Loucy (cell line): ENCODE results near the gene RAB6B.

Source experiments
- H2AFZ ChIP-seq: fragments of 200-600 bp; sonication (generic); 2 replicates; pipeline ENCODE4 v1.6.0; 2016; ENCODE audit warnings: antibody characterized with exemption, mild to moderate bottlenecking, low read length, moderate library complexity
- H3F3A ChIP-seq: fragments of 200-600 bp; 2 replicates; pipeline ENCODE4 v1.6.0; 2016; ENCODE audit warnings: antibody characterized with exemption, low read depth, mild to moderate bottlenecking
- H3K27me3 ChIP-seq: fragments of 200-600 bp; sonication (generic); 2 replicates; pipeline ENCODE4 v1.6.1; 2014; ENCODE audit warnings: low read length, mild to moderate bottlenecking; ENCODE audit not compliant: insufficient read depth, poor library complexity, severe bottlenecking
- H3K36me3 ChIP-seq: fragments of 200-600 bp; sonication (generic); 2 replicates; pipeline ENCODE4 v1.6.1; 2016; ENCODE audit warnings: low read length; ENCODE audit not compliant: insufficient read depth
- H3K4me1 ChIP-seq: fragments of 200-600 bp; sonication (generic); 2 replicates; pipeline ENCODE4 v1.5.1; 2014; ENCODE audit warnings: low read length, mild to moderate bottlenecking; ENCODE audit not compliant: insufficient read depth, poor library complexity, severe bottlenecking
- H3K4me2 ChIP-seq: fragments of 200-600 bp; sonication (generic); 2 replicates; pipeline ENCODE4 v1.6.0; 2014; ENCODE audit warnings: antibody characterized with exemption, low read length, low read depth, mild to moderate bottlenecking; ENCODE audit not compliant: poor library complexity, severe bottlenecking
- H3K4me3 ChIP-seq: fragments of 200-600 bp; sonication (generic); 2 replicates; pipeline ENCODE4 v1.5.1; 2014; ENCODE audit warnings: low read length, mild to moderate bottlenecking, mixed read lengths; ENCODE audit not compliant: poor library complexity, severe bottlenecking
- H3K79me2 ChIP-seq: fragments of 200-600 bp; sonication (generic); 2 replicates; pipeline ENCODE4 v1.6.1; 2014; ENCODE audit warnings: low read length; ENCODE audit not compliant: insufficient read depth
- H3K9ac ChIP-seq: fragments of 200-600 bp; sonication (generic); 2 replicates; pipeline ENCODE4 v1.6.0; 2014; ENCODE audit warnings: mild to moderate bottlenecking, low read depth, low read length, moderate library complexity; ENCODE audit not compliant: poor library complexity, severe bottlenecking
- H3K9me2 ChIP-seq: fragments of 200-600 bp; sonication (generic); replicated peaks from 2 replicates; pipeline ENCODE4 v1.6.1; 2016; ENCODE audit warnings: low read depth, low read length, mixed read lengths
- H3K9me3 ChIP-seq: fragments of 200-600 bp; sonication (generic); 2 replicates; pipeline ENCODE4 v1.6.1; 2014; ENCODE audit warnings: mild to moderate bottlenecking, antibody characterized with exemption, low read length, low read depth; ENCODE audit not compliant: insufficient read depth
- H4K20me1 ChIP-seq: fragments of 200-600 bp; sonication (generic); 2 replicates; pipeline ENCODE4 v1.6.0; 2014; ENCODE audit warnings: antibody characterized with exemption, low read length, mild to moderate bottlenecking; ENCODE audit not compliant: insufficient read depth, poor library complexity, severe bottlenecking
- EZH2phosphoT487 ChIP-seq: fragments of 200-600 bp; IDR thresholded peaks from 2 replicates; pipeline ENCODE4 v1.6.1; 2018; ENCODE audit warnings: antibody characterized with exemption, mild to moderate bottlenecking, moderate library complexity, borderline replicate concordance
- TF ChIP-seq, protein P1 (sequence below): fragments of 200-600 bp; sonication (generic); conservative IDR thresholded peaks from 2 replicates; pipeline ENCODE4 v1.5.1; 2014; ENCODE audit warnings: mild to moderate bottlenecking, antibody characterized with exemption, low read length

RAB6B gene

DNA sequence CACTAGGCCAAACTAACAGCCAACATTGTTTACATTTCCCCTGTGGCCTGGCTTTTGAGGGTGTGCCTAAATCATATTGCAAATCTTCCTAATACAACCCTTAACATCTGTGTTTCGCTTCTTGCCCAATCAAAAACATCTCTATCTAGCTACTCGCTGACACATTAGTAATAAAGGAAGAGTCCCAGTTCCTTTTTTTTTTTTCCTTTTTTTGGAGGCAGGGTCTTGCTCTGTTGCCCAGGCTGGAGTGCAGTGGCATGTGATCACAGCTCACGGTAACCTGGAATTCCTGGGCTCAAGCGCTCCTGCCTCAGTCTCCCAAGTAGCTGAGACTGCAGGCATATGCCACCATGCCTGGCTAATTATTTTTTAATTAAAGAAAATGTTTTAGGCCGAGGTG lies 92.2 kb downstream of the RAB6B start:
- Histone ChIP-seq H4K20me1 (peaks cover 14% of the 10 kb centered on the region), H3K9me3 (no peaks in the 10 kb centered on the region), H3K79me2 (peaks cover 28% of the 10 kb centered on the region), H2AFZ (no peak overlapping the region), H3K9ac (no peak overlapping the region), H3K27me3 (peaks cover 13% of the 10 kb centered on the region), H3K4me2 (no peak overlapping the region), H3K36me3 (no peaks in the 10 kb centered on the region; the same call in 1 of the 2 replicates), H3K4me3 (no peak overlapping the region), H3K4me1 (peaks cover 24% of the 10 kb centered on the region), H3K9me2 (no peaks in the 10 kb centered on the region), H3F3A (no peaks in the 10 kb centered on the region)
- TF ChIP-seq, protein P1, sequence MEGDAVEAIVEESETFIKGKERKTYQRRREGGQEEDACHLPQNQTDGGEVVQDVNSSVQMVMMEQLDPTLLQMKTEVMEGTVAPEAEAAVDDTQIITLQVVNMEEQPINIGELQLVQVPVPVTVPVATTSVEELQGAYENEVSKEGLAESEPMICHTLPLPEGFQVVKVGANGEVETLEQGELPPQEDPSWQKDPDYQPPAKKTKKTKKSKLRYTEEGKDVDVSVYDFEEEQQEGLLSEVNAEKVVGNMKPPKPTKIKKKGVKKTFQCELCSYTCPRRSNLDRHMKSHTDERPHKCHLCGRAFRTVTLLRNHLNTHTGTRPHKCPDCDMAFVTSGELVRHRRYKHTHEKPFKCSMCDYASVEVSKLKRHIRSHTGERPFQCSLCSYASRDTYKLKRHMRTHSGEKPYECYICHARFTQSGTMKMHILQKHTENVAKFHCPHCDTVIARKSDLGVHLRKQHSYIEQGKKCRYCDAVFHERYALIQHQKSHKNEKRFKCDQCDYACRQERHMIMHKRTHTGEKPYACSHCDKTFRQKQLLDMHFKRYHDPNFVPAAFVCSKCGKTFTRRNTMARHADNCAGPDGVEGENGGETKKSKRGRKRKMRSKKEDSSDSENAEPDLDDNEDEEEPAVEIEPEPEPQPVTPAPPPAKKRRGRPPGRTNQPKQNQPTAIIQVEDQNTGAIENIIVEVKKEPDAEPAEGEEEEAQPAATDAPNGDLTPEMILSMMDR = no peak
- no peak for TF ChIP-seq EZH2phosphoT487

DNA sequence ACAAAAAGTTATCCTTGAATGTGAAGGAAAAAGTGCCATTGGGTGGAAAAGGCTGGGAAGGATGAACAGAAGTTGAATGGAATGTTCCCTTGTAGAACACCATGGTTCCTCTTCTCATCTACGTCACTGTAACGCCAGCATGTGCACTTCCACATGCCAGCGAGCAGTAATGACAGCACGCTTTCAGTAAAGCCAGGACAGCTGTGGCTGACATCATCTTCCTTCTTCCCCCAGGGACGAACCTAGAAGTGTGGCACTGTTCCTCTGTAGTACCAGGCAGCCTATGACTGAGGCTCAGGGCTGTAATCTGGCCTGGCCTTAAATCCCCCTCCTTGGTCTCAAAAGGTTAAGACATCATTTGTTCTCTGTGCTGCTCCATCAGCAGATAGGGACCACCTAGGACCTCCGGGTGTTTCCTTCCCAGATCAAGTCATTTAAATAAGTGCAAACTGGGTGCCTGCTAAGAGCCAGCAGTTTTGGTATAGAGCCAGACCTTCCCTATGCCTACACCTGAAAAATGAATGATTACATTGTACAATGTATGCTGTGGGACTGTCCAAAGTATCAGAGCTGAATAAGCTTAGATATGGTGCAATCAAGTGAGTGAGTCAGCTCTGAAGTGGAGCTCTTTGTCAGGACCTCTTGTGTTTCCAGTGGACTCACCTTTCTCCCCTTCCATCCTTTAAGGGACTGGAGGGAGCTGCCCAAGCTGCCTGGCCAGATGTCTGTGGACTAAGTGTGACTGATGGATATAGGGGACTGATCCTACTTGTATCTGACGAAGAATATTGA lies 95.7 kb downstream of the RAB6B start:
- Histone ChIP-seq H3K27me3 (peaks cover 13% of the 10 kb centered on the region), H3K36me3 (no peaks in the 10 kb centered on the region), H3K79me2 (no peaks in the 10 kb centered on the region), H3K9ac (no peak overlapping the region), H3K4me3 (no peak overlapping the region), H2AFZ (no peak overlapping the region), H3K4me1 (peaks cover under 1% of the 10 kb centered on the region), H4K20me1 (no peaks in the 10 kb centered on the region), H3K9me3 (no peaks in the 10 kb centered on the region; the same call in 1 of the 2 replicates), H3K9me2 (no peaks in the 10 kb centered on the region), H3K4me2 (no peak overlapping the region), H3F3A (no peaks in the 10 kb centered on the region)
- TF ChIP-seq, protein P1 = no peak
- TF ChIP-seq EZH2phosphoT487 = no peak

DNA sequence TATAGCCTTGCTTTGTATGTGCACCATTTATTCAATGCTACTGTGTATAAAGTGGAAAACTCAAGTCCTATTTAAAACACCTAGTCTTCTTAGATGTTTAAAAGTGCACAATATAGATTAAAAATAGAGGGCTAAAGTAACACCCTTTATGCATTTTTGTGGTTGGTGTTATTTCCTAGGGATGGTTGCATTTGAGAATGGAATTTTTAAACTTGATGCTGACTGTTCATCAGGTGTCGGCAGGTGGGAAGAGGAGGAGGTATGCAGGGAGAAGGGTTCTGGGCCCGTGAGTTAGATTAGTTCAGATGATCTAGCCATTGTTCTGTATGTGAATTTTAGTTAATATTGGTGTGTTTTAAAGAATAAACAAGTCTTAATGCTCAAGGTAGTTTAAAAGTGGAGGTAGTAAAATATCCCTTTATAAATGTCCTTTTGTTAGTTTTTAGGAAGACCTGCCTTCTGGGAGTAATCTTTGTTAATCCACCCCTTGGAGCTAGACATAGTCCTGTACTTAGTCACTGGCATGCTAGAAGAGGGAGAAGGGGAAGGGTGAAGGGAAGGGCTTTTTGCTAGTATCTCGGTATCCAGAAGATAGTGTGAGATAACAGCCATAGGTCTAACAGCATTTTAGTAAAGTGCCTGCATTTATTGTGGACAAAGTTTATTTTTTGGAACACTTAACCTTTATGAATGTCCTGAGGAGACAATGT lies 98.1 kb downstream of the RAB6B start:
- H3K9ac ChIP-seq = no peak overlapping the region
- H3K9me3 ChIP-seq = peaks cover 2% of the 10 kb centered on the region; the same call in 1 of the 2 replicates
- no peaks in the 10 kb centered on the region for H3K9me2 ChIP-seq
- H3K4me1 ChIP-seq = no peaks in the 10 kb centered on the region
- peaks cover 13% of the 10 kb centered on the region for H3K27me3 ChIP-seq
- H3K79me2 ChIP-seq = no peaks in the 10 kb centered on the region
- H3K36me3 ChIP-seq = no peaks in the 10 kb centered on the region
- no peaks in the 10 kb centered on the region for H3F3A ChIP-seq
- TF ChIP-seq, protein P1 = no peak
- no peak for TF ChIP-seq EZH2phosphoT487
- no peaks in the 10 kb centered on the region for H4K20me1 ChIP-seq
- H2AFZ ChIP-seq = no peak overlapping the region
- no peak overlapping the region for H3K4me2 ChIP-seq
- no peak overlapping the region for H3K4me3 ChIP-seq
